HG03280 (cell line): ENCODE measurements around the gene KRTDAP.

Experiments used
- ATAC-seq: cut with Tn5 transposase; IDR thresholded peaks from one replicate; pipeline ENCODE4 v1.9.1; 2021; ENCODE audit warnings: mild to moderate bottlenecking, moderate library complexity; ENCODE audit not compliant: unreplicated experiment

KRTDAP gene

GRCh38 chr19:35513628-35514281 is 23.5 kb upstream of the KRTDAP start, which contains the start of gene DMKN:
TSS of gene DMKN (minus strand) at chr19:35513649. CDS start at chr19:35513475, 174 bp downstream.
- ATAC-seq: no peak

GRCh38 chr19:35512831-35513627 is 22.8 kb upstream of the KRTDAP start:
- ATAC-seq: no peak

DNA sequence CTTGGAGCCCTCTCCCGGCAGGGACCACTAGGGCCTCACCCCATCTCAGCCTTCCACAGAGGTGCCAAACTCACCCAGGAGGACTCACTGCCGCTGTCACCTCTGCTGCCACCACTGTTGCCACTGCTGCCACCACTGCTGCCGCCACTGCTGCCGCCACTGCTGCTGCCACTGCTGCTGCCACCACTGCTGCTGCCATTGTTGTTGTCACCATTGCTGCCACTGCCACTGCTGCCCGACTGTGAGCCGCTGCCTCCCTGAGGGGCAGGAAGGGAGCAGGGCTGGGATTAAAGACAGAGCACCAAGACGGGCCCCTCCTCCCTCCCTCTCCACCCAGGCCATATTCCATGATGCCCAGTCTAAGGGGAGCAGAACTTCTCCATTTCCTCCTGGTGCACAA is 21.1 kb upstream of the KRTDAP start:
- ATAC-seq: no peak

DNA sequence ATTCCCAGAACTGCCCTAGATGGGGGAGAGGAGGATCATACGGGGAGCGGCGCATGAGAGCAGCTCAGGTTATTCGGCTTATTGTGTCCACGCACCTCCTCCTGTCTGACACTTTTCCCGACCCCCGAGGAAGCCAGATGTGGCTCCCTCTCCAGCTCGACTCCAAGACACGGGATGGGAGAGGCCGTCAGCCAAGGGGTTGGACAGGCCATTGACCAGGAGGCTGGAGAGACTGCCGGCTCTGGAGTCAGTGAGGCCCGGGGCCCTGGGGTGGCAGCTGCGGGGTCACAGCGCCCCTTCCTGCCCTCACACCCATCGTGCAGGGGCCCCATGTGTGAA is 20.3 kb upstream of the KRTDAP start:
- ATAC-seq: no peak

DNA sequence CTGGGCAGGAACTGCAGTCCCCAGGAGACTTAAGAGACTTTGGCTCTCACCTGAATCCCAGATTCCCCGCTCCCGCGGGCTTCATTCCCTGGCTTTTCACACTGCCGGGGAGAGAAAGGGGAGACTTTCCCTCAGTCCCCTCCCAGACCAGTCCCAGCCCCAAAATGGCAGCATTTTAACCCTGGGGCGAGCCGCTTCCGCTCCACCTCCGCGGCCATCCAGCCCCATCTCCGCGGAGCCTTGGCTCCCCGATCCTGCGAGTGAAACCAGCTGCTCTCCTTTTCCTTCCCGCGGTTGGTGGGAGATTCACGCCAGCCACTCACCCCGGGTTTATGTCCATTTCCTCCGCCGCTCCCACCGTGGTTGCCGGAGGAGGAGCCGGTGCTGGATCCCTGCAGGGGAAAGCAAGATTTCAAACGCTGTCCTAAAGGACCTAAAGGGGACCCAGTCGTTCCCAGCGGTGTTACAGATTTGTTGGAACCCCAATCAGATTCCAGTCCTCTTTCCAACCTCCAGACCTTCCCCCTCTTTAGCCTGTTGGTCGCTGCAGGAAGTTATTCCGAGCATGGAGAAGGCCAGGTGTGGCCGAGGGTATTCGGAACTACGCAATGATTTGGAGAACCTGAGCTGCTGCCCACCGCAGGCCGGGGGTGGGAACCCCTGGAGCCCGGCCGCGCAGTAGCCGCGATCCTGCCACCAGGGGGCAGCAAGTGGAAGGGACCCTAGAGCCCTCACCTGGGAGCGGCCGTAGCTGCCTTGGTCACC is 19.8 kb upstream of the KRTDAP start:
- no peak for ATAC-seq

DNA sequence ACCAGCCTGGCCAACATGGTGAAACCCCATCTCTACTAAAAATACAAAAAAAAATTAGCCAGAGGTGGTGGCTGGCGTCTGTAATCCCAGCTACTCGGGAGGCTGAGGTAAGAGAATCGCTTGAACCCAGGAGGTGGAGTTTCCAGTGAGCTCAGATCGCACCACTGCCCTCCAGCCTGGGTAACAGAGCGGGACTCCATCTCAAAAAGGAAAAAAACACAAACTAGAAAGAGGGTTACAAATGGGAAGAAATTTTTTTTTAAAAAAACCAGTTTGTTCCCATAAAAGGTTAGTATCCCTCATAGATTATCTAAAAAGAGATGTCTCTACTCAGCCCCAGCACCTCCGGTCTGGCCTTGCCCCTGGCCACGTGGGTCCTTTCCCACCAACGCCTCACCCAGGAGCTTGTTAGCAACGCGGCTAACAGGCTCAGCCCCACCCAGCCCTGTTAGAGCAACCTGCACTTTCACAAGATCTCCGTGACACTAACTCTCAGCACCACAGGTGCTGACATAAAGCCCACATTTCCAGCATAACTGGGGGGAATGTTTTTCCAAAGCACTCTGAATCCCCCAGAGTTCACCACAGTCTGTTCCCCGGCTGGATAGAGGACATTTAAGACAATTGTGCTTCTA is 18.9 kb upstream of the KRTDAP start:
- ATAC-seq: no peak

DNA sequence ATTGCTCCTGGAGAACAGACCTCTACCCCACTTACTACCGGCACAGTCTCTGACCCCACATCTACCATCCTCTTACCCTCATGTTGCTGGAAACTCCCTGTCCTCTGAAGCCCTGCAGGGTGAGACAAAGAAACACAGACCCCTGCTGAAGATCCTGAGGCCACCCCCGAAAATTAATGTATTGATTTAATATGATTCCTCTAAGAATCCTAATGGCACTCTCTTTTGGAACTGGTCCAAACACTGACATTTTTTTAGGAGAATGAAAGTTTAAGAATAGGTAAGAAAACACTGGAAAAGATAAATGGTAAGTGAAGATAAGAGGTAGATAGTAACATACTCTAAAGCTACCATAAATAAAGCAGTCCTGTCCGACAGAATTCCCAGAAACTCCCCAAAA is 17.9 kb upstream of the KRTDAP start:
- ATAC-seq: no peak

DNA sequence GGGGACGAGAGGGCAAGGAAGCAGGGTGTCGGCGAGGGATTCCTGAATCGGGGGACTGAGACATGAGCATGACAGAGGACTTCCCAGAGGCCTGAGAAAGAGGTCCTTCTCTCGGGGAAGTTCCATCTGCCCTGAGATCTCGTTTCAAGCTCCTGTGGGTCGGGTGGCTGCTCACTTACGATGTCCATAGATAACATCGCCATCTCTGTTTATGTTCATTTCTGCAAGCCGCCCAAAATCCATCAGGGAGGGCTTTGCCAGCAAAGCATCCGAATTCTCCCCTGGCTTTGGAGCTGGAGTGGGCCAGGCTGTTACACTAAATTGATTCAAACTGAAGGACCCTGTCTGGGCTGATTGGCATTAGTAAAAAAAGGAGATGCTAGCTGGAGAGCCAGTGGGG is 17.3 kb upstream of the KRTDAP start:
- ATAC-seq: no peak

DNA sequence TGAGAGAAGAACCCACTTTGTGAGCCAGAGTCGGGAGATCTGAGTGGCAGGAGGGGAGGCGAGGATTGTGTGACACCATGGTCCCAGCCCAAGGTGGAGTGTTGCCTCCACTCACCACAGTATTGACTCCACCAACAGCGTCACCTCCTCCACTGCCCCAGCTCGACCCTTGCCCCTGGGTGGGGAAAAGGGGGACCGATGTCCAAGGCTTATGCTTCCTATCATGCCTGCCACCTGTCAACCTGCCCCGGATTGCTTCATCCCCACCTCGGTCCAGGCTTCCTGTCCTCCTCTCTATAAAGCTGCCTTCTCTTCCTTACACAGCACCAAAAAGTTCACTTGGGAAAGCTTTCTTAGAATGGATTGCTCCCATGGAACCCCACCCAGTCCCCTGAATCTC is 15.7 kb upstream of the KRTDAP start:
- ATAC-seq: no peak

- no peak for ATAC-seq
Observed at GRCh38 chr19:35502751-35503150, 12.5 kb upstream of the KRTDAP start.

GRCh38 chr19:35501684-35502083 is 11.4 kb upstream of the KRTDAP start:
- no peak for ATAC-seq

GRCh38 chr19:35500611-35501010 is 10.3 kb upstream of the KRTDAP start:
- no peak for ATAC-seq

DNA sequence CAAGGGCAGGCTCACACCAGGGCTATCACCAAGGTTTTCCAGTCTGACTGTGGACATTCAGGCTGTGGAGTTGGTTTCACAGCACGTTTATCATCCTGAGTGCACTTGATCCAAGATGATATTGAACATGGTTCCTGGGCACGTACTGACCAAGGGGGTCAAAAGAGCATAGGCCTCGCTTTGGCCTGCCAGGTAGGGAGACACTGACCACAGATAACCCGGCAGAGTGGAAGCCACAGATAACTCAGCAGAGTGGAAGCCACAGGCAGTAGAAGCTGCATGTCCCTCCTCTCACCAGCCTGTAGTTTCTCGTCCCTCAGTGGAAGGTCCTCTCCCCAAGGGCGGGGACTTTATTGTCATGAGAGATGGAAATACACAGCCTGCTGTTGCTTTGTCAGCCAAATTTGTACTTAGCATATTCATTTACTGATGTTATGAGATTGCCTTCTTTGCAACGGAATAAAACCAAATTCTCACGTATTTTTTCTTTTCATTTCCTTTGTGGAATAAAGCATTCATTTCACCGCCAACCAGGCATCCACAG is 8.8 kb upstream of the KRTDAP start:
- no peak for ATAC-seq

GRCh38 chr19:35498220-35498619 is 8.0 kb upstream of the KRTDAP start:
- ATAC-seq: no peak

GRCh38 chr19:35497406-35497805 is 7.1 kb upstream of the KRTDAP start:
- no peak for ATAC-seq

GRCh38 chr19:35495107-35496064 is 5.1 kb upstream of the KRTDAP start:
- ATAC-seq: peak; percentile 72

- ATAC-seq: no peak
Observed at GRCh38 chr19:35493971-35494370, 3.7 kb upstream of the KRTDAP start.

DNA sequence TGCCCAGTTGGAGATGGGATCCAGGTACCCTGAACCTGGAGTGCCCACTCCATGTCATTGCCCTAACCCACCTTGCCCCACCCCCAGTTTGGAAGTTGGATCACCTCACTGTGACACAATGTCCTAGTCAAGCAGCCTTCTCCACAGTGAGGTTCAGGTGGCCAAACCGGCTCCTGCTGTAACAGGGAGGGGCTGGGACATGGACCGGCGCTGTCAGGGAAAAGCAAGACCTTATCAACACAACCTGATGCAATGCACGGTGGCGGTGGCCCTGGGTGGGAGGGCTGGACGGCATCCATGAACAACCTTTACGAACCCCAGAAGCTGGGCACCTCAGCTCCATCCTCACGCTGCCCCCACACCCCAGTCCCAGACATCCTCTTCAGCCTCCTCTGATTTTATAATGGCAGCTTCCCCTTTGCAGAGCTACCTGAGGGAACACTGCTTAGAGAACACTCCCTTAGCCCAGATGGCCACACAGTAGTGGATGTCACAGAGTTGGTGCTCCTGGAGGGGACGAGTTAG is 1.6 kb upstream of the KRTDAP start:
- no peak for ATAC-seq

- no peak for ATAC-seq
Observed at GRCh38 chr19:35488677-35489076, 1.6 kb downstream of the KRTDAP start.
